C4-2B (cell line): ENCODE measurements around the gene CPE.

Experiments
- H3K27ac ChIP-seq: fragments of 450-650 bp; 2 replicates; pipeline ENCODE4 v1.5.1; 2017
- ZFX ChIP-seq: fragments of 450-650 bp; IDR thresholded peaks from 2 replicates; pipeline ENCODE4 v1.6.1; 2017
- TF ChIP-seq, protein P1 (sequence below): fragments of 450-650 bp; conservative IDR thresholded peaks from 2 replicates; pipeline ENCODE4 v1.5.1; 2017; ENCODE audit warnings: mild to moderate bottlenecking

Gene CPE

DNA sequence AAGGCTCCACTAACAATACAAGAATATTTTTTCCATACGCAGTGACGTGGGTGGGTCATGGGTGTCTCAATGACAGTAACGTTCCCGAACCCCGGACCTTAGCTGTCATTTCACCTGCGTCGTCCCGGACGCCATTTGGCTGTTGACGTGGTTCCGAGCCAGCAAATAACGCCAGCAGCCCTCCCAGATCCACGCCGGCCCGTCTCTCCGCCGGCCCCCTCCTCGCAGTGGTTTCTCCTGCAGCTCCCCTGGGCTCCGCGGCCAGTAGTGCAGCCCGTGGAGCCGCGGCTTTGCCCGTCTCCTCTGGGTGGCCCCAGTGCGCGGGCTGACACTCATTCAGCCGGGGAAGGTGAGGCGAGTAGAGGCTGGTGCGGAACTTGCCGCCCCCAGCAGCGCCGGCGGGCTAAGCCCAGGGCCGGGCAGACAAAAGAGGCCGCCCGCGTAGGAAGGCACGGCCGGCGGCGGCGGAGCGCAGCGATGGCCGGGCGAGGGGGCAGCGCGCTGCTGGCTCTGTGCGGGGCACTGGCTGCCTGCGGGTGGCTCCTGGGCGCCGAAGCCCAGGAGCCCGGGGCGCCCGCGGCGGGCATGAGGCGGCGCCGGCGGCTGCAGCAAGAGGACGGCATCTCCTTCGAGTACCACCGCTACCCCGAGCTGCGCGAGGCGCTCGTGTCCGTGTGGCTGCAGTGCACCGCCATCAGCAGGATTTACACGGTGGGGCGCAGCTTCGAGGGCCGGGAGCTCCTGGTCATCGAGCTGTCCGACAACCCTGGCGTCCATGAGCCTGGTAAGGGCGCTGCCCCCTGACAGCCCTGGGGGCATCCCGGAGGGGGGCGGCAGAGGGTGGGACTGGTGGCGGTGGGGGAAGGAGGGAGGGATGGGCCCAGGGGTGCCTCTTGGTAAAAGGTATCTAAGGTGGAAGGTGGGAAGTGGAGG, at the start of gene CPE:
Gene CPE (plus strand): TSS at position 264 of the 933 bp plus-strand sequence. CDS start 214 bp downstream, at position 478.
- peak; percentile 30; the same call in 1 of the 2 replicates for TF ChIP-seq ZFX
- TF ChIP-seq, protein P1, sequence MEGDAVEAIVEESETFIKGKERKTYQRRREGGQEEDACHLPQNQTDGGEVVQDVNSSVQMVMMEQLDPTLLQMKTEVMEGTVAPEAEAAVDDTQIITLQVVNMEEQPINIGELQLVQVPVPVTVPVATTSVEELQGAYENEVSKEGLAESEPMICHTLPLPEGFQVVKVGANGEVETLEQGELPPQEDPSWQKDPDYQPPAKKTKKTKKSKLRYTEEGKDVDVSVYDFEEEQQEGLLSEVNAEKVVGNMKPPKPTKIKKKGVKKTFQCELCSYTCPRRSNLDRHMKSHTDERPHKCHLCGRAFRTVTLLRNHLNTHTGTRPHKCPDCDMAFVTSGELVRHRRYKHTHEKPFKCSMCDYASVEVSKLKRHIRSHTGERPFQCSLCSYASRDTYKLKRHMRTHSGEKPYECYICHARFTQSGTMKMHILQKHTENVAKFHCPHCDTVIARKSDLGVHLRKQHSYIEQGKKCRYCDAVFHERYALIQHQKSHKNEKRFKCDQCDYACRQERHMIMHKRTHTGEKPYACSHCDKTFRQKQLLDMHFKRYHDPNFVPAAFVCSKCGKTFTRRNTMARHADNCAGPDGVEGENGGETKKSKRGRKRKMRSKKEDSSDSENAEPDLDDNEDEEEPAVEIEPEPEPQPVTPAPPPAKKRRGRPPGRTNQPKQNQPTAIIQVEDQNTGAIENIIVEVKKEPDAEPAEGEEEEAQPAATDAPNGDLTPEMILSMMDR, result peak; percentile 63
- peak within 1 kb of the TSS; percentile 52 for H3K27ac ChIP-seq

DNA sequence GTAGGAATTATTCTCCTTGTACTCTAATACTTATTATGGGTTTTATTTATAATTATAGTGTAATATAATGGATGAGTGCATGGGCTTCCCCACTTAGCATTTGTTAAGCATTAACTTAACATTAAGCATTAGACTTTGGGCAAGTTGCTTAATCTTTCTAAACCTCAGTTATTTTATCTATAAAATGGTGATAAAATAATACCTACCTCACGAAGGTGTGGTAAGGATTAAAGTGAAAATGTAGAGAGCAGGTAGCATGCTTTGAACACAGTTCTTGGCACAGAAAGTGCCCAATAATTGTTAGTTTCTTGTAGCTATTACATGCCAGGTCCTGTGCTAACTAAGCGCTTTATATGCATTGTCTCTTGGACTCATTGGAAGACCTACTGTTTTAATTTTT, 48.7 kb upstream of the CPE start:
- no peak overlapping the region for H3K27ac ChIP-seq
- TF ChIP-seq ZFX, result no peak
- TF ChIP-seq, protein P1, result no peak

DNA sequence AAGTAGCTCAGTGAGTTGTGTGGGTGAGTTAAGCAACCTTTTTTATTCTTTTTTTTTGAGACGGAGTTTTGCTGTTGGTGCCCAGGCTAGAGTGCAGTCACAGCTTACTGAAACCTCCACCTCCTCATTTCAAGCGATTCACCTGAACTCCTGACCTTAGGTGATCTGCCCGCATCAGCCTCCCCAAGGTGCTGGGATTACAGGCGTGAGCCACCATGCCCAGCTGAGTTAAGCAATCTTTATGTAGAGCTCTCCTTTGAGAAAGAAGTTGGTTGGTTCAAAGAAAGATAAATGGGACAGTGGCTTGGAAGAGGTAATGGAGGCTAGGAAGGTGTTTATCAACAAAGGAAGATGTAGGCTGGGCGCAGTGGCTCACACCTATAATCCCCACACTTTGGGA, 48.1 kb upstream of the CPE start:
- no peak overlapping the region for H3K27ac ChIP-seq
- TF ChIP-seq, protein P1, result no peak
- TF ChIP-seq ZFX, result no peak

DNA sequence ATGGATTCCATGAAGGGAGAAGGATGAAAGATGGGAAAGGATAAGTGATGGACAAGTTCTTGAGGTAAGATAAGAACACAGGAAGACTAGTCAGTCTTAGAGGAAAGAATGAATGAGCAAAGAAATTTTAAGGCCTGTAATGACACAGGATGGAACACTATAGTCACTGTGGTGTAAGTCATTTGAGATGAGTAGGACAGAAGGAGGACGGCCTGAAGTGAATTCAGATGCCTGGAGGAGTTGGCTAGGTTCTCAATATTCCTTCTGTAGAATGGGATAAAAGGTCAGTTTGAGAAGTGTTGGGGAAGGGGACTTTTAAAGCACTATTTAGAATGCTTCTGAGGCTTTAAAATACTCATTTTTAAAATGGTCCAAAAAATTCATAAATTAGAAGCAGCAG, 47.4 kb upstream of the CPE start:
- no peak for TF ChIP-seq ZFX
- TF ChIP-seq, protein P1, result no peak
- no peak overlapping the region for H3K27ac ChIP-seq

DNA sequence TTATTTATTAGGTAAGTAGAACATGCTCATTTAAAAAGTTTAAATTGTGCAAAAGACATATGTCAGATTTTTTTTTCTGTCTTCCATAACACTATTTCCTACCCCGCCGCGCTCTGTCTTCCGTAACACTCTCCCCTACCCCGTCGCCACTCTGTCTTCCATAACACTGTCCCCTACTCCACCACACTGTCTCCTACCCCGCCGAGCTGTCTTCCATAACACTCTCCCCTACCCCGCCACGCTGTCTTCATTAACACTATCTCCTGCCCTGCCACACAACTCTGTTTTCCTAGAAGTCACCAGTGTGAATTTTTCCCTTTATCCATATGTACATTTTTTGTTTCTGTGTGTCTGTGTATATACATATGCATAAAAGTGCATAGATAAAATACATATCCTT, 47.0 kb upstream of the CPE start:
- H3K27ac ChIP-seq, result no peak overlapping the region
- TF ChIP-seq, protein P1, result no peak
- TF ChIP-seq ZFX, result no peak

DNA sequence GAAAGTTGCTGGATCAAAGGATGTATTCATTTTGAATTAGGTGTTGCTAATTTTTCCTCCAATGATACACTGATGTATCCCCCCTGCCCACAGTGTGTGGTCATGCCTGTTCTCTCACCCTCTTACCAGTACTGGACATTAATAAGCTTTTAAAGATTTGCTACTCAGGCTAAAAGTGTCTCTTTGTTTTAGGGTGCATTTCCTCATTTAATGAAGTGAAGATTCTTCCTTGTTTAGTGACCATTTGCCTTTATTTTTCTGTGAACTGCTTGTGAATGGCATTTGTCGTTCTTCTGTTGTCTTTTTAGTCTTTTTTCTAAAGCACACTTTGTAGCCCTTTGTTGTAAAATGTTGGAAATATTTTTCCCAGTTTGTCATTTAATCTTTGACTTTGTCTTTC, 46.3 kb upstream of the CPE start:
- TF ChIP-seq, protein P1, result no peak
- no peak for TF ChIP-seq ZFX
- no peak overlapping the region for H3K27ac ChIP-seq

DNA sequence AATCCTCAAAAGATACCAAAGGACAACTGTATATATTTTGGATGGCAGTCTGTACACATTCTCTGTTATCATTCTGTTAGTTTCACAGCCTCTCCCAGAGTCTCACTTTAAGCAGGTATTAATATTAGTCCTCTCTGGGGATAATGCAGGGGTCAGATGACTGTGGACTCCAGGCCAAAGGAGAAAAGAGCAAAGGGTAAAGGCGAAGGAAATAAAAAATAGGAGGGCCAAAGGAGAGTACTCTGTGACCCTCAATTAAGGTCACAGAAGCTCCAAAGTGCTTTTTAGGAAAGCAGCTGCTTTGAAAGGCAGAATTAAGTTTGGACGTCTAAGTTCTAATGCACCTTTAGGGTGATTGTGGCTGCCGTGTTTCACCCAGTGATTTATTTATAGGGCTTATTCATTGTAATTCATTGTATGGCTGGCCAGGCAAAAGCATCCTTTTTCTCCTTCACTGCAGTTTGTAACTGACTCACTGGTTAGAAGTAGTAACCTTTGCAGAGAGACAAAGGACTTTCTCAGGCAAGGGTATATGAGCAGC, 43.6 kb upstream of the CPE start:
- TF ChIP-seq ZFX, result no peak
- TF ChIP-seq, protein P1, result no peak
- H3K27ac ChIP-seq, result no peak overlapping the region
